A549 (cell line): Measurements from ENCODE around the gene OR7G3.

Source experiments
- EHMT2 ChIP-seq: fragments of 200-600 bp; sonication (generic); IDR thresholded peaks from 2 replicates; pipeline ENCODE4 v1.6.1; 2016; ENCODE audit warnings: antibody characterized with exemption, low read depth, mild to moderate bottlenecking, moderate library complexity
- POLR2A ChIP-seq: IDR thresholded peaks from 2 replicates; pipeline ENCODE4 v1.6.1; 2012; ENCODE audit warnings: mild to moderate bottlenecking, low read length
- RFX5 ChIP-seq: fragments of 450-650 bp; IDR thresholded peaks from 2 replicates; pipeline ENCODE4 v1.7.1; 2014; ENCODE audit warnings: antibody characterized with exemption, mild to moderate bottlenecking, moderate library complexity
- TF ChIP-seq, protein P1 (sequence below): fragments of 450-650 bp; IDR thresholded peaks from 2 replicates; pipeline ENCODE4 v1.6.1; 2014; ENCODE audit warnings: antibody characterized with exemption

DNA sequence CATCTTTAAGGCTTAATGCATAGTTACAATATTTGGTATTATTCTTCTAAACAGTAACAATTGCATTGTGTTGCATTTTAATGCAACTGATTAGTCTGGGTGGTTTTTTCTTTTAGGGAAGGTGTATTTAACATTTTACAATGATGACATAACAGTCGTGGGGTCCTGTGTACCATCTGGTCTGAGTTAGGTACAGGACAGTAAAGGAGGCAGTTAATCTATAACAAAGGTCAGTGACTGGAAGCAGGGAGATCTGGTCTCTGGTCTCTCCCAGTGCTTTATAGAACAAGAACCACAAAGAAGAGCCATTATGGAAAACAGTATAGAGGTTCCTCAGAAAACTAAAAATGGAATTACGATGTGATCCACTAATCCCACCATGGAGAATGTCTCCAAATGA, 16.8 kb downstream of the OR7G3 start:
- TF ChIP-seq RFX5 (no peak), EHMT2 (no peak), POLR2A (no peak)
- TF ChIP-seq, protein P1, sequence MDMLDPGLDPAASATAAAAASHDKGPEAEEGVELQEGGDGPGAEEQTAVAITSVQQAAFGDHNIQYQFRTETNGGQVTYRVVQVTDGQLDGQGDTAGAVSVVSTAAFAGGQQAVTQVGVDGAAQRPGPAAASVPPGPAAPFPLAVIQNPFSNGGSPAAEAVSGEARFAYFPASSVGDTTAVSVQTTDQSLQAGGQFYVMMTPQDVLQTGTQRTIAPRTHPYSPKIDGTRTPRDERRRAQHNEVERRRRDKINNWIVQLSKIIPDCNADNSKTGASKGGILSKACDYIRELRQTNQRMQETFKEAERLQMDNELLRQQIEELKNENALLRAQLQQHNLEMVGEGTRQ = no peak
